Hematopoietic multipotent progenitor cell treated with erythropoietin and hydrocortisone succinate and interleukin-3 and kit ligand, for 15 days (in vitro differentiated cells): Measurements from ENCODE around the gene CHST8.
"Not testable (repeated sequence)": the region's sequence is repeated elsewhere in the genome, so short reads cannot be mapped to it uniquely, and the experiment has no call there.

Experiments used
- DNase-seq: peaks from one replicate; pipeline ENCODE4 v3.0.0-alpha.2; 2015; ENCODE audit warnings: low spot score

The CHST8 gene

GRCh38 chr19:33618363-33618762 is 3.4 kb upstream of the CHST8 start:
- DNase-seq = not testable (repeated sequence)

- no peak for DNase-seq
Observed at GRCh38 chr19:33618884-33619283, 2.9 kb upstream of the CHST8 start.

- no peak for DNase-seq
Observed at GRCh38 chr19:33620611-33621010, 1.1 kb upstream of the CHST8 start.

GRCh38 chr19:33621065-33621785 is 528 bp upstream of the CHST8 start:
- no peak for DNase-seq

- no peak for DNase-seq
Observed at GRCh38 chr19:33622505-33622808, 704 bp downstream of the CHST8 start.

- no peak for DNase-seq
Observed at GRCh38 chr19:33622809-33623511, 1.2 kb downstream of the CHST8 start.

GRCh38 chr19:33624586-33624985 is 2.8 kb downstream of the CHST8 start:
- DNase-seq = no peak

GRCh38 chr19:33627526-33627925 is 5.8 kb downstream of the CHST8 start:
- DNase-seq = no peak

- DNase-seq = no peak
Observed at GRCh38 chr19:33627962-33628839, 6.4 kb downstream of the CHST8 start.

GRCh38 chr19:33628921-33629825 is 7.4 kb downstream of the CHST8 start:
- DNase-seq = no peak

GRCh38 chr19:33629826-33630375 is 8.1 kb downstream of the CHST8 start:
- DNase-seq = no peak

- DNase-seq = no peak
Observed at GRCh38 chr19:33630880-33631608, 9.3 kb downstream of the CHST8 start.

GRCh38 chr19:33631609-33631973 is 9.8 kb downstream of the CHST8 start:
- no peak for DNase-seq

- no peak for DNase-seq
Observed at GRCh38 chr19:33634361-33635091, 12.8 kb downstream of the CHST8 start.

GRCh38 chr19:33638167-33639034 is 16.6 kb downstream of the CHST8 start:
- no peak for DNase-seq

- no peak for DNase-seq
Observed at GRCh38 chr19:33639035-33639681, 17.4 kb downstream of the CHST8 start.

- DNase-seq = no peak
Observed at GRCh38 chr19:33640773-33641172, 19.0 kb downstream of the CHST8 start.

- no peak for DNase-seq
Observed at GRCh38 chr19:33641261-33641660, 19.5 kb downstream of the CHST8 start.
